HG03558 (cell line): Measurements from ENCODE around the gene NWD2.
"Not testable (repeated sequence)": the region's sequence is repeated elsewhere in the genome, so short reads cannot be mapped to it uniquely, and the experiment has no call there.

Source experiments
- ATAC-seq: cut with Tn5 transposase; IDR thresholded peaks from one replicate; pipeline ENCODE4 v1.9.1; 2021; ENCODE audit warnings: moderate number of reproducible peaks; ENCODE audit not compliant: unreplicated experiment; ENCODE audit errors: extremely low read depth

Gene NWD2

DNA sequence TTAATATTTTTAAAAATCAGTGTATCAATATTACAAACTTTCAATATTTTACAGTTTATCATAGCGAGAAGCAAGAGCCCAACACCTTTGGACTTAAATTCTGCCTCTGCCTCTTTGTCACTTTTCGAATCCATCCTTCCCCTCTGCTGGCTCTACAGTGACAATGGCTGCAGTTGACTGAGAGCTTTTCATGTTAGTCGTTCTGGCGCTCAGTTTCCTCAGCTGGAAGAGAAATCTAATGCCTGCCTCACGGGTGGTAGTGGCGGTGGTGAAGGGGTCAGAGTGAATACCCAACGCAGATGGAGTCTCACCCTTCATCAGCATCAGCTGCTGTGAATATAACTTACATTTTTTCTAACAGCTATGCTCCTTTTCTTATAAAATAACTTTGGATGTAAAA lies 144.8 kb downstream of the NWD2 start:
- ATAC-seq: no peak

DNA sequence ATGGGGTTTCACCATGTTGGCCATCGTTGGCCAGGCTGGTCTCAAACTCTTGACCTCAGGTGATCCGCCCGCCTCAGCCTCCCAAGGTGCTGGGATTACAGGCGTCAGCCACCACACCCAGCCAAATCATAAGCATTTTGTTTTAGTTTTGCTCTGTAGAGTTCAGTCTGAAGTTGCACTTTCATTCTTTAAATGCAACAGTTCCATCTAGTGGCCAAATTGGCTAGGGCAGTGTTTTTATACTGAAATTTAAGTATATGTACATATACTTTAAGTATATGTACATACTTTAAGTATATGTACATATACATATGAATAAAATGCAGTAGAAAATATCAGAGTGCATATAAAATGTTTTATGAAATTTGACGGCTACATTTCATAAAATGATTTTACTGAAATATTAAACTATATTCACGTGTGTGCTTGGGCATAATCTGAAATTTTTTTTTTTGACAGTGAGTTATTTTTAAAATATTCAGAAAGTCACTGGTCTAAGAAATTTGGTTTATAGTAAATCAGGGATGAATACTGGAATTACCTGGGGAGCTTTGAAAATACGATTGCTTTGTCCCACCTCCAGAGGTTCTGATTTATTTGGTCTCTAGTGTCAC lies 145.5 kb downstream of the NWD2 start:
- peak; percentile 31 for ATAC-seq

DNA sequence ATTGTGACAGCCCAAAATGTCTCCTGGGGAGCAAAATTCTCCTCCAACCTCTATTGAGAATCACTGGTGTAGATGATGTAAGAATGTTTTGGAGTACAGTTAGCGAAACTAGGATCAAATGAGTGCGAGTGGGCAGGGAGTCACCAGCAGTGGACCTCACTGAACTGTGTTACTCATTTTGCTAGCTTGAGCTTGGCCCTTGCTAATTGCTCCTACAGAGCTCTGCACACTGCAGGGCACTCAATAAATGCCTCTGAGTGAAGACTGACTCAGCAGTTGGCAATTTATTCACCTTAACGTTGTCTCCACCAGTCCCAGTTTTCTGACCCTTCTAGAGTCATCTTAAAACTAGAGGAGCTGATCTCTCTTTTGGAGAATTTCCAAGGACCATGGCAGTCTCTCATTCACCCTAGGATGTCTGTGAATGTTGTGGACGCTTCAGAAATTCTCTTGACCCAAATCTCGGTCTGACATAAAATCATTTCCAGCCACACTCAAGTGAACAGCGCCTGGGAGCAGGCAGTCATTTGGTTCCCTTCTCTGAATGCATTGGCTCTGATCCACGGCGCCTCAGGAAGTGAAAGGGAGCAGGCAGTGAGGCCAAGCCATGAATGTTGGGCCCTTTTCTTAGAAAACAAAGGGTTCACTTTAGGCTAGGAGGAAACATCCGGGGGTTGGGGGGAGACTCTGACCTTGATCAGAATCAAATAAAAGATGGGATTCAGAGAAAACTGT lies 148.1 kb downstream of the NWD2 start:
- ATAC-seq: no peak

DNA sequence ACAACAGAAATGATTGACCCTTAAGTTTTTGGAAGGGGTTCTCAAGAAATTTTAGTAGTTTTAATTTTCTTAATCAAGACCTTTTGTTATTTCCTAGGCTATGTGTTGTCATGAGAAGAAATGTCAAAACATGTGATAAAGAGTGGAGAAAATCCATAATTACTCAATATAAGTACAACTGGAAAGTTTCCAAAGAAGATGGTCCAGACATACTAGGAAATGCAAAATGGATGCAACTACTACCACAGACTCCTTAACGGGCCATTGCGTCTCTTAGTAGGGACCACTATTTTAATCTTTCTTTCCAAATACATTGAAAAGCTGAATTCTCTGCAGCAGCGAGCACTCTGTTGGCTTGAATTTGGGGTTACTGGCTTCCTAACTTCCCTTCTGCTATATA lies 148.8 kb downstream of the NWD2 start:
- no peak for ATAC-seq

DNA sequence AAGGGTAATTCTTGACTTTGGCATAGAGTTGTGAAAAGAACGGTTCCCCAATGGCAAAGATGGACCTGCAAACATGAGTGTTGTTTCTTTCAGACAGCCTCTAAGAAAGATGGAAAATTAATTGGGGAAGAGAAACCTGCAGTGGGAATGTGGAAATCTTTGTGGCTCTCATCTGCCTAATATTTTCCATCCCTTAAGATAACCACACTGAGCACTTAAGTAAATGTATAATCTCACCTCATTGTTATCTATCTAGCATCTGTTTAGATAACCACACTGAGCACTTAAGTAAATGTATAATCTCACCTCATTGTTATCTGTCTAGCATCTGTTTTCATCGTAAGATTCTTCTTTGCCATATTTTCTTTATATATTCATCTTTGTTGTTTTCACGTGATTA lies 149.3 kb downstream of the NWD2 start:
- peak; percentile 46 for ATAC-seq

DNA sequence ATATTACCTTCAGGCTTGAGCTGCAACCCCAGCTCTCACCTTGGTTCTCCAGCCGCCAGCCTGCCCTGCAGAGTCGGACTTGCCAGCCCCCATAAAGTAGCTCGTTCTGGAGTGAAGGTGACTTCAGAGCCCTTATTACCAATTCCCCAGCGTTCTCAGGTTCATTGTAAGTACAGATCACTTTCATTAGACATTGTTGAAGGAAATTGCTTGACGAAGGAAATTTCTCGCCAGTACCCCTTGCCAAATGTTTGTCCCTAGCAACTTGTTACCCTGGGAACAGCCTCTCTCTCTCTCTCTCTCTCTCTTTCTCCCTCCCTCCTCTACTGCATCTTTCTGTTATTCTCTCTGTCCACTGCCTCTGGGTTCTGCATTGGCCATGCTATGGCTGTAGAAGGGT lies 153.0 kb downstream of the NWD2 start:
- ATAC-seq: no peak

DNA sequence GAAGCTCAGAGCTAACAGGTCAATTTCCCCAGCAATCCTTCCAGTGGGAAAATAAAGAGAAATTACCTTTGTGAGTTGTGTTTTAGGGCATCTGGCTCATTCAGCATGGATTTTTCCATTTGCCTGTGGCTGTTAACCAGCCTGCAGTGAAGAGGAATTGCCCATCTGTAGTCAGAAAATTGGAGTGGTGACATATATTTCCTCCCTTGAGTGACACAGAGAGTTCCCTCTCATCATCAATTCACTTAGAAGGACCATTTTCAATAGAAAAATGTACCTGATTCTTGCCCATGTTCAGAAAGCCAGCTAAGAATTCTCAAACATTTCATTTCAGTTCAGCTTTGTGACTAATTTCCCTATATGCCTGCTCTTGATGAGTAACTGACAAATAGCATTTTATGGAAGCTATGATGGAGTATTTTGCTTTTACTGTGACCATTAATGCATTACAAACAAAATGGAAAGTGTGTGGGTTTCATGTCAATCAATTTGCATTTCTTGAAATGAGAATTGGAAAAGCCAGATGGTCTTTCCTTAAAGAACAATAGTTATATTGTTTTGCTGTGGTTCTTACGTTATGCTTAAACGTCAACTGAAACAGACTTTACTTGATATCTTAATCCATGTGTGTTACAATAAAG lies 155.8 kb downstream of the NWD2 start:
- ATAC-seq: peak; percentile 83

DNA sequence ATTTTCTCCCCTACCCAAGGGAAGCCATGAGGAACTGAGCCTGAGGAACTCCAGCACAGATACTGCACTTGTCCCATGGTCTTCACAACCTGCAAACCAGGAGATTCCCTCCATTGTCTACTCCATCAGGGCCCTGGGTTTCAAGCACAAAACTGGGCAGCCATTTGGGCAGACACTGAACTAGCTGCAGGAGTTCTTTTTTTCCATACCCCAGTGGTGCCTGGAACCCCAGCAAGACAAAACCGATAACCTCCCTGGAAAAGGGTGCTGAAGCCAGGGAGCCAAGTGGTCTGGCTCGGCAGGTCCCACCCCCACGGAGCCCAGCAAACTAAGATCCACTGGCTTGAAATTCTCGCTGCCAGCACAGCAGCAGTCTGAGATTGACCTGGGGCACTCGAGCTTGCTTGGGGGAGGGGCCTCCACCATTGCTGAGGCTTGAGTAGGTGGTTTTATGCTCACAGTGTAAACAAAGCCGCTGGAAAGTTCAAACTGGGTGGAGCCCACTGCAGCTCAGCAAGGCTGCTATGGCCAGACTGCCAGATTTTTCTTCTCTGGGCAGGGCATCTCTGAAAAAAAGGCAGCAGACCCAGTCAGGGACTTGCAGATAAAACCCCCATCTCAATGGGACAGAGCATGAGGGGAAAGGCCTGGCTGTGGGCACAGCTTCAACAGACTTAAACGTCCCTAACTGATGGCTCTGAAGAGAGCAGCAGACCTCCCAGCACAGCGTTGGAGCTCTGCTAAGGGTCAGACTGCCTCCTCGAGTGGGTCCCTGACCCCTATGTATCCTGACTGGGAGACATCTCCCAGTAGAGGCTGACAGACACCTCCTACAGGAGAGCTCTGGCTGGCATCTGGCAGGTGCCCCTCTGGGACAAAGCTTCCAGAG lies 163.6 kb downstream of the NWD2 start:
- ATAC-seq: not testable (repeated sequence)

DNA sequence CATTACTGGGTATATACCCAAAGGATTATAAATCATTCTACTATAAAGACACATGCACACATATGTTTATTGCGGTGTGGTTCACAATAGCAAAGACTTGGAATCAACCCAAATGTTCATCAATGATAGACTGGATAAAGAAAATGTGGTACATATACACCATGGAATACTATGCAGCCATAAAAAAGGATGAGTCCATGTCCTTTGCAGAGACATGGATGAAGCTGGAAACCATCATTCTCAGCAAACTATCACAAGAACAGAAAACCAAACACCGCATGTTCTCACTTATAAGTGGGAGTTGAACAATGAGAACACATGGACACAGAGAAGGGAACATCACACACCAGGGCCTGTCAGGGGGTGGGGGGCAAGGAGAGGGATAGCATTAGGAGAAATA lies 169.1 kb downstream of the NWD2 start:
- ATAC-seq: not testable (repeated sequence)

DNA sequence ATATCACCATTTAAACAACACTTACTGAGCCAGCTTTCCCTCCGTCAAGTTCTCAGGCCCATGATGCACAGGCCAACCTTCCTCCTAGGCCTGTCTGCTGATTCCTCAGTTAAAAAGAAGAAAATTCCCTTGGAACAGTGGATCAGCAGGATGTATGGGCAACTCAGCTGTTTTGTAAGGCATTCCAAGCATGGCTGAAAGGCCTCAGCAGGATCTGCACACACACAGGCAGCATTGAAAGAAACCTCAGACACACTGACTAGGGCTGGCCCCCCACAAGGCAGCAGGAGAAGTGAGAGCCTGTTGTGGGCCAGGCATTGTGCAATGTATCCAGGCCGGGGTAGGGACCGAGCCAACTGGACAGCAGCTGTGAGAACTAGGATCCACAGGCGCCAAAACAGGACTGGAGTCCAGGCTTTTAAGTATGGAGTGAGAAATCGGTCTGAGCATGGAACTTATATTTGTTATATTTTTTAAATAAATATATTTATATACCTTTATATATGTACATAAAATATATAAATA lies 171.4 kb downstream of the NWD2 start:
- ATAC-seq: no peak

DNA sequence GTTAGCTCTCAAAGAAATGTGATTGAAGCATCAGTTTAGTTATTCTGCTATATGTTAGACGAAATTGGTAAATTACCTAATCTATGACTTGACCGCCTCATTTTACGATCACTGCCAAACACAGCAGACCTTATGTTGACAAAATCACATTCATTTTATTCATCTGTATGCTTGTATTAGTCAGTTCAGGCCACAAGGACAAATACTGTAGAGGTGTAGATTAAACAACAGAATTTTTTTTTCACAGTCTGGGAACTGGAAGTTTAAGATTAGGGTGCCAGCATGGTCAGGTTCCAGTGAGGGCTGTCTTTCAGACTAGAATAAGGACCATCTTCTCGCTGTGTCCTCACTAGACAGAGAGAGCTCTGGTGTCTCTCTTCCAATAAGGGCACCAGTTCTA lies 177.1 kb downstream of the NWD2 start:
- no peak for ATAC-seq

DNA sequence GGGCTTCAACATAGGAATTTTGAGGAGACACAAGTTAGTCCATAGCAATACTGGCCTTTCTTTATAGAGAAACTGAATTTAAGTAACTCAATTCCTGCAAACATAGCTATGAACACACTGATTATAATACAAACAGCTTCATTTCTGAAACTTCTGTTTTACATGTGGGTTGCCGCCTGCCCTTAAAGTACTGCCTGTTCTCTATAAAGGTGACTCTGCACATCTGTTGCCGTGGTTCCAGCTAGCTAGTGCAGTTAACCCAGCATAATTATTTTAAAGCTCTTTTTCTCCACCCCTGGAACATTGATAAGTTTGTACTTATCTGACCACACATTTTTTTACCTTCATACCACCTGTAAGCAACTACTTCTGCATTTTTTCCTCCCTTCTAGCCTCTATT lies 177.6 kb downstream of the NWD2 start:
- no peak for ATAC-seq

DNA sequence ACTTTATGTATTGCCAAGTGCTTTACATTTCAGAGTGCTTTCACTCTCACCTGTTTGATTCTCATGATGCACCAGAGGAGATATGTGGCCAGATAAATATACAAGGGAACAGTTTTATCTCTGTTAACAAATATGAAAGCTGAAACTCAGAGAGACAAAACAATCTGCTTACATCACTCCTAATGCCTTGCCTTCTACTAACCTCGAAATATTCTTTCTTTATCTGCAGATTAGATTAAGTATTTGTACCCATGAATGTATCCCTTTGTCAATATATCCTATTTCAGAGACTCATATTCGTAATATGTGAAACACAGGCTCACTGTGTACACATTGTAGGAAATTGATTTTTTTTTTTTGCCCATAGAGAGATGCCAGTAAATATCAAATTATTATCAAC lies 178.1 kb downstream of the NWD2 start:
- ATAC-seq: no peak

DNA sequence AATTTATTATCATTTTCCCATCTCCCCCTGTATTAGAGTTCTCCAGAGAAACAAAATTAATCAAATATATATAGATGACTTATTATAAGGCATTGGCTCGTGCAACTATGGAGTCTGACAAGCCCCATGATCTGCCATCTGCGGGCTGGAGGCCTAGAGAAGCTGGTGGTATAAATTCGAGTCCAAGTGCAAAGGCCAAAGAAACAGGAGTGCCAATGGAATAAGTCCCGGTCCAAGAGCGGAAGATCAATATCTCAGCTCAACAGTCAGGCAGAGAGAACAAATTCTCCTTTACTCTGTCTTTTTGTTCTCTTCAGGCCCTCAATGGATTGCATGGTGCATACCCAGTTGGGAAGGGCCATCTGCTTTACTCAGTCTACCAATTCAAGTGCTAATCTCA lies 178.8 kb downstream of the NWD2 start:
- ATAC-seq: no peak

DNA sequence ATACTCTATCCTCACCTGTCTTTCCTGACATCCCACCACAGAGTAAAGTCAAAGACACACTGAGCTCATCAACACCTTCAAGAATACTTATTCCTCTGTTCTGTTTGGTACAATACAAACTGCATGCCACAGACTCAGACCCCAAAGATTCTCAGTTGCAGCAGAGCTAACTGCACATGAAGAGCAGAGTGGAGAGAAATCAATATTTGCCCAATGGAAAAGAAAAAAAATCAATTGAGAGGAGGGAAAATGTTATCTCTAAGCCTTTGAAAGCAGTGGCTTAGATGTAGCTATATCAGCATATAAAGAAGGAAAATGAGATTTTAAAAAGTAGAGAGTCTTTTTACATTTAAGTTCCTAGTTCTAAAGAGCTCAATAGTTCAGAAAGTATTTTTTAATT lies 180.2 kb downstream of the NWD2 start:
- ATAC-seq: no peak

DNA sequence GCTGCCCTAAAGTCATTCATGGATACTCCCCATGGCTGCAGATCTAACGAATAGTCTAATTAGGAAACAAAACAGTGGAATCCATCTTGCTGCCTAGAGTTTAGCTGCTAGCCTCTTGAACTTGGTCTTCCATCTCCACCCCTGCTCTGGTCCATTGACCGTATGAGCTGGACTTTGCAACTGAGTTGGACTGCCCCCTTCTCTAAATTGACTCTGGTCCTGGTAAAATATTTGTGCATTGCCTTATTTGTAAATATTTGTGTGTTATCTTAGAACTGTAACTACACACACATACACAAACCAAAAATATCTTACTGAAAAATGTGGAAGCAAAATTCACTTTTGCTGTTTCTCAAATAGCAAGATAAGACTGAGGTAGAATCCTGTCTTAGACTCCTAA lies 181.3 kb downstream of the NWD2 start:
- no peak for ATAC-seq

DNA sequence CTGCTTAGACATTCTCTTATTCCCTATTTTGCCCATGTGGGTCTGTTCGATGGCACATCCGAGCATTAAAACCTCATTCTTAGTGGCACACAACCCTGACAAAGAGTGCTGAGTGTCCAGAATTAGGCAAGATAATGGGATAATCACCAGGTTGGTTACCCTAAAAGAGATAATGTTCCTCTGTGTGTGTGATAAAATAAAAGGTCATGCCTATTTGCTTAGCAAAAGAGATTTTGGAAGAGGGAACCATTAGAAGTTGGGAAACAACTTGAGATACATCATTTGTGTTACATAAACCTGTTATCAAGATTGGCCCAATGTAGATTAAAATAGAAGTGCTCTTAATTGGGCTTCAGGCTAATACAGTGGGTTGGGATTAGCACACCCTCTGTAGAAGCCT lies 182.7 kb downstream of the NWD2 start:
- ATAC-seq: no peak

DNA sequence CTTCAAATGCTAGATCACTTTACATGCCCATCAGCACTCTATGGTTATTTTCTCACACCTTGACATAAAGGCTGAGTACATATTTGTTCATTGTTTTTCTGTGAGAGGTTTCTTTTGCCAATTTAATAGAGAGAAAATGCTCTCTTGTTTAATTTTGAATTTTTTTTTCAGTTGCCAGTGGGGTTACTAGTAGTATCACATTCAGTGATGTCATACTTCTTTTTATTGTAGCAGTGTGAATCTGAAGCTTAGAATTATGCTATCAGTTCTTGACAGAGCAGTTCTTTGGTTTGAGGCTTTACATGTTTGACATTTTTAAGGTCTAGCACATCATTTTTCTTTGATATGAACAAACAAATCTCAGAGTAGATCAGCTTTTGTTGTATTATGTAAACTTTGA lies 185.4 kb downstream of the NWD2 start:
- no peak for ATAC-seq

DNA sequence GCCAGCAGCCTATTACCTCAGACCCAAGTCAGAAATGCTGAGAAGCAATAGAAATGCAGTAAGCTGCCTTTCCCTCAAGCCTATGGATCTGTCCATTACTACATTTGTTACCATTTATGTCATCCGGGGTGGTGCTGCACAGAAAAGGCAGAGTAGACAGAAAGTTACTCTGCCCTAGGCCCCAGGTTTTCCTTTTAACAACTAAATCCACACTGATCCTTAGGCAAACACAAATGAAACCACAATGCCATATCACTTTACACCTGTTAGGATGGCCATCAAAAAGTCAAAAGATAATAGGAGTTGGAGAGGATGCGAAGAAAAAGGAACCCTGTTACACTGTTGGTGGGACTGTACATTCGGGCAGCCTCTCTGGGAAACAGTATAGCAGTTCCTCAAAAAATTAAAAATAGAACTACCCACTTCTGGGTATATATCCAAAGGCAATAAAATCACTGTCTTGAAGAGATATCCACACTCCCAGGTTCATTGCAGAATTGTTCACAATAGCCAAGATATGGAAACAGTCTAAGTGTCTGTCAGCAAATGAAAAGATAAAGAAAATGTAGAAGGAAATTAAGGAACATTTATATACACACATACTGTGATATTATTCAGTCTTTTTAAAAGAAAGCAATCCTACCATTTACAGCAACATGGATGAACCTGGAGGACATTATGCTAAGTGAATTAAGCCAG lies 186.3 kb downstream of the NWD2 start:
- ATAC-seq: no peak

DNA sequence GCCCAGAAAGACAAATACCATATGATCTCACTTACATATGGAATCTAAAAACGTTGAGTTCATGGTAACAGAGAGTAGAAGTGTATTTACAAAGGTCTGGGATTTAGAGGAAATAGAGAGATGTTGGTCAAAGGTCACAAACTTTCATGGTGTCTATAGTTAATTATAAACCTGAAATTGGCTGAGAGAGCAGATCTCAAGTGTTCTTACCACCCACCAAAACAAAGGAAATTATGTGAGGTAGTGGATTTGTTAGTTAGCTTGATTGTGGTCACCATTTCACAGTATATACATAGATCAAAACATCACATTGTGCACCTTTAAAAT lies 186.8 kb downstream of the NWD2 start:
- ATAC-seq: peak; percentile 59
